ENCODE data around the gene NAA38. TPM values are rescaled to one million over a fixed set of nuclear protein-coding genes. Genes with fewer than 3 reads are reported as not detected.

NAA38 gene
- total RNA-seq, 1 donor from 2014 or later: 60.2 TPM

GRCh38 chr17:7834957-7835813 lies 22.2 kb downstream of the NAA38 start:
- H3K27me3 ChIP-seq (ENCODE audit: insufficient read depth, low read length): peaks cover 3% of the 10 kb centered on the region
- H3K9me3 ChIP-seq (ENCODE audit: insufficient read depth, low read depth, low read length): no peaks in the 10 kb centered on the region
- DNase-seq (ENCODE audit: low read depth) (peak; percentile 95), FAIRE-seq (no peak)
- H3K27ac Mint-ChIP-seq (ENCODE audit: unreplicated experiment): peak overlapping the region; percentile 98
- H3K4me3 Mint-ChIP-seq (ENCODE audit: unreplicated experiment): peak overlapping the region; percentile 91
- peaks cover 19% of the 10 kb centered on the region for H4K20me1 ChIP-seq (ENCODE audit: insufficient read depth, low read length)
- H3K4me3 ChIP-seq (ENCODE audit: insufficient read depth, low read depth, low read length): peak overlapping the region; percentile 77
- H3K4me1 Mint-ChIP-seq (ENCODE audit: low read depth, unreplicated experiment): peaks cover 29% of the 10 kb centered on the region
- peaks cover 18% of the 10 kb centered on the region for H3K79me2 ChIP-seq (ENCODE audit: insufficient read depth, low read length)
- peak overlapping the region; percentile 94 for H2AFZ ChIP-seq (ENCODE audit: low read depth, low read length)
- peaks cover 30% of the 10 kb centered on the region for H3K27me3 Mint-ChIP-seq (ENCODE audit: low read depth, unreplicated experiment)
- peaks cover 4% of the 10 kb centered on the region for H3K36me3 Mint-ChIP-seq (ENCODE audit: low read depth, unreplicated experiment)
- H3K27ac ChIP-seq (ENCODE audit: low read depth, low read length): peak overlapping the region; percentile 97
- peak overlapping the region; percentile 100 for H3K4me2 ChIP-seq (ENCODE audit: low read length)
- peak; percentile 39 for TF ChIP-seq CTCF (IDR thresholded peaks at IDR 0.05; ENCODE audit: insufficient read depth, low read depth, low read length)
- no peak for TF ChIP-seq EZH2 (IDR thresholded peaks at IDR 0.05; ENCODE audit: insufficient read depth, low read length)
- H3K36me3 ChIP-seq (ENCODE audit: insufficient read depth, low read length): no peaks in the 10 kb centered on the region
- peaks cover 47% of the 10 kb centered on the region for H3K4me1 ChIP-seq (ENCODE audit: insufficient read depth, low read length)
- no peaks in the 10 kb centered on the region for H3K9me3 Mint-ChIP-seq (ENCODE audit: unreplicated experiment)
- H3K9ac ChIP-seq (ENCODE audit: low read length): peak overlapping the region; percentile 94

GRCh38 chr17:7834542-7834956 lies 22.8 kb downstream of the NAA38 start:
- Histone ChIP-seq H3K36me3 (ENCODE audit: insufficient read depth, low read length) (no peaks in the 10 kb centered on the region), H3K4me2 (ENCODE audit: low read length) (peak overlapping the region; percentile 100), H3K27me3 (ENCODE audit: insufficient read depth, low read length) (peaks cover 6% of the 10 kb centered on the region), H3K9me3 (ENCODE audit: insufficient read depth, low read depth, low read length) (no peaks in the 10 kb centered on the region), H3K4me3 (ENCODE audit: insufficient read depth, low read depth, low read length) (peak overlapping the region; percentile 77), H3K27ac (ENCODE audit: low read depth, low read length) (peak overlapping the region; percentile 97), H4K20me1 (ENCODE audit: insufficient read depth, low read length) (peaks cover 12% of the 10 kb centered on the region), H3K79me2 (ENCODE audit: insufficient read depth, low read length) (peaks cover 12% of the 10 kb centered on the region), H2AFZ (ENCODE audit: low read depth, low read length) (peak overlapping the region; percentile 94), H3K9ac (ENCODE audit: low read length) (peak overlapping the region; percentile 94), H3K4me1 (ENCODE audit: insufficient read depth, low read length) (peaks cover 47% of the 10 kb centered on the region)
- TF ChIP-seq CTCF (IDR thresholded peaks at IDR 0.05; ENCODE audit: insufficient read depth, low read depth, low read length): no peak
- TF ChIP-seq EZH2 (IDR thresholded peaks at IDR 0.05; ENCODE audit: insufficient read depth, low read length): no peak
- Mint-ChIP-seq H3K4me1 (ENCODE audit: low read depth, unreplicated experiment) (peaks cover 22% of the 10 kb centered on the region), H3K27ac (ENCODE audit: unreplicated experiment) (peak overlapping the region; percentile 98), H3K27me3 (ENCODE audit: low read depth, unreplicated experiment) (peaks cover 33% of the 10 kb centered on the region), H3K9me3 (ENCODE audit: unreplicated experiment) (no peaks in the 10 kb centered on the region), H3K36me3 (ENCODE audit: low read depth, unreplicated experiment) (peaks cover 2% of the 10 kb centered on the region), H3K4me3 (ENCODE audit: unreplicated experiment) (peak overlapping the region; percentile 91)
- DNase-seq (ENCODE audit: low read depth): no peak
- FAIRE-seq: no peak

Data from astrocyte (in vitro differentiated cells and primary cell).